Naive B cell (primary cell): ENCODE measurements around the gene RAB42. TPM values are rescaled to one million over a fixed set of nuclear protein-coding genes. Genes with fewer than 3 reads are reported as not detected.
"Not testable (repeated sequence)": the region's sequence is repeated elsewhere in the genome, so short reads cannot be mapped to it uniquely, and the experiment has no call there.

Experiments used
- ATAC-seq, 2 donors: fragments of 150-1000 bp; cut with Tn5 transposase; 2 replicates each; pipeline ENCODE4 v1.10.0; 2021; ENCODE audit warnings: low read depth in 2 of 2, mild to moderate bottlenecking in 2 of 2, moderate library complexity in 2 of 2
- DNase-seq: peaks from one replicate; pipeline ENCODE4 v3.0.0; 2022
- H3K27ac Mint-ChIP-seq, 6 donors: one replicate each; pipeline ENCODE4 v1.8.0; 2020 to 2022; ENCODE audit warnings: mild to moderate bottlenecking in 6 of 6, mixed read lengths in 6 of 6, moderate library complexity in 5 of 6, inconsistent platforms in 2 of 6
- H3K27me3 Mint-ChIP-seq, 3 donors: one replicate each; pipeline ENCODE4 v1.8.0; 2021 to 2022; ENCODE audit warnings: mixed read lengths in 3 of 3, mild to moderate bottlenecking in 1 of 3
- H3K36me3 Mint-ChIP-seq, 2 donors: one replicate each; pipeline ENCODE4 v1.8.0; 2020 to 2022; ENCODE audit warnings: mixed read lengths in 2 of 2, inconsistent platforms in 1 of 2, mild to moderate bottlenecking in 1 of 2
- H3K4me1 Mint-ChIP-seq, 3 donors: one replicate each; pipeline ENCODE4 v1.8.0; 2020 to 2022; ENCODE audit warnings: mixed read lengths in 3 of 3, inconsistent platforms in 1 of 3, mild to moderate bottlenecking in 1 of 3, moderate library complexity in 1 of 3
- H3K4me3 Mint-ChIP-seq, 8 donors: one replicate each; pipeline ENCODE4 v1.8.0; 2020 to 2022; ENCODE audit warnings: mild to moderate bottlenecking in 8 of 8, mixed read lengths in 8 of 8, moderate library complexity in 8 of 8, inconsistent platforms in 2 of 8
- H3K9me3 Mint-ChIP-seq, 7 donors: one replicate each; pipeline ENCODE4 v1.8.0; 2020 to 2022; ENCODE audit warnings: mixed read lengths in 7 of 7, mild to moderate bottlenecking in 5 of 7, inconsistent platforms in 2 of 7, moderate library complexity in 1 of 7
- polyA plus RNA-seq, 6 donors: library from polyadenylated mRNA; unstranded; fragments of 300-500 nt; fragmentation: Illumina TruSeq; gene quantifications; one replicate each; pipeline ENCODE4 v1.2.3, GENCODE V29; 2021; ENCODE audit warnings: low read depth in 6 of 6

Gene RAB42
- polyA plus RNA-seq, 6 donors from 2014 or later = 0.53 TPM; not detected in 5

DNA sequence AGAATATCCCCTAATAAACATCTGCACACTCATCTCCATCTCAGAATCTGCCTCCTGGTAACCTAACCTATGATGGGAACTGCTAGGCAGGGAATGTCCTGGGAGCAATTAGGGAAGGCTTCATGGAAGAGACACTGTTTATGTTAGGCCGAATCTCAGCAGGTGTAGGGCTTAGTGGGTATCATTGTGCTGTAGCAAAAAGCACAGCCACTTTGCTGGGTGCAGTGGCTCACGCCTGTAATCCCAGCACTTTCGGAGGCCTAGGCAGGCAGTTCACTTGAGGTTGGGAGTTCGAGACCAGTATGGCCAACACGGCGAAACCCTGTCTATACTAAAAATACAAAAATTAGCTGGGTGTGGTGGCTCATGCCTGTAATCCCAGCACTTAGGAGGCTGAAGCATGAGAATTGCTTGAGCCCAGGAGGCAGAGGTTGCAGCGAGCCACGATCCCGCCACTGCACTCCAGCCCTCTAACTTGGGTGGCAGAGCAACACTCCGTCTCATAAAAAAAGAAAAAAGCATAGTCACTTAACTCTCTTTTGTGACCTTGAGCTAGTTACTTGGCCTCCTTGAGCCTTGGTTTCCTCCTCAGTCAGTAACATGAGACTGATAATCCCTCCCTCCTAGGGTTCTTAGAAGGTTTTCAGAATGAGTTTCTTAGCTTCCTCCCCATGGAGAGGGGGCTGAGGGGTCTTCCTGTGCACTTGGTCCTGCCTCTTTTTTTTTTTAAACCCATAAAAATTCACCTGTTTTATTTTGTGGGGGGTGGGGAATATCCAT lies 3.5 kb downstream of the RAB42 start:
- H3K4me3 Mint-ChIP-seq = peak overlapping the region in 1 of 8 donors; percentile 15
- H3K9me3 Mint-ChIP-seq = no peaks in the 10 kb centered on the region

GRCh38 chr1:28596276-28596675 lies 4.2 kb downstream of the RAB42 start:
- Mint-ChIP-seq H3K27me3 (peaks cover 0 to 12% (median 8%) of the 10 kb centered on the region in 3 donors), H3K4me1 (peaks cover 6 to 13% (median 9%) of the 10 kb centered on the region in 3 donors)
- not testable (repeated sequence) for H3K36me3 Mint-ChIP-seq, H3K4me3 Mint-ChIP-seq, H3K27ac Mint-ChIP-seq, ATAC-seq, H3K9me3 Mint-ChIP-seq, DNase-seq

More for the DNA sequence above, 3.5 kb downstream of the RAB42 start:
- peaks cover 6 to 13% (median 9%) of the 10 kb centered on the region in 3 donors for H3K4me1 Mint-ChIP-seq
- H3K36me3 Mint-ChIP-seq = no peaks in the 10 kb centered on the region
- H3K27ac Mint-ChIP-seq = peak overlapping the region in 2 of 6 donors; percentile 28 to 59
- ATAC-seq (no peak), DNase-seq (no peak)
- peaks cover 0 to 12% (median 8%) of the 10 kb centered on the region in 3 donors for H3K27me3 Mint-ChIP-seq

- H3K27ac Mint-ChIP-seq = no peak overlapping the region
- no peak for DNase-seq
- ATAC-seq = no peak
- no peaks in the 10 kb centered on the region for H3K27me3 Mint-ChIP-seq
- no peaks in the 10 kb centered on the region for H3K4me1 Mint-ChIP-seq
- no peaks in the 10 kb centered on the region for H3K9me3 Mint-ChIP-seq
- H3K4me3 Mint-ChIP-seq = no peak overlapping the region
- H3K36me3 Mint-ChIP-seq = no peaks in the 10 kb centered on the region
Measured at GRCh38 chr1:28601696-28602095, 9.6 kb downstream of the RAB42 start.

- ATAC-seq = no peak
- peak overlapping the region in 2 of 6 donors; percentile 44 to 47 for H3K27ac Mint-ChIP-seq
- H3K36me3 Mint-ChIP-seq = no peaks in the 10 kb centered on the region
- H3K4me3 Mint-ChIP-seq = no peak overlapping the region
- DNase-seq = no peak
- H3K9me3 Mint-ChIP-seq = no peaks in the 10 kb centered on the region
- H3K27me3 Mint-ChIP-seq = no peaks in the 10 kb centered on the region
- no peaks in the 10 kb centered on the region for H3K4me1 Mint-ChIP-seq
Measured at GRCh38 chr1:28602536-28603439, 10.7 kb downstream of the RAB42 start.

- DNase-seq (no peak), ATAC-seq (no peak)
- Mint-ChIP-seq H3K4me3 (no peak overlapping the region), H3K4me1 (no peaks in the 10 kb centered on the region), H3K27ac (no peak overlapping the region), H3K27me3 (no peaks in the 10 kb centered on the region), H3K9me3 (no peaks in the 10 kb centered on the region), H3K36me3 (no peaks in the 10 kb centered on the region)
Measured at GRCh38 chr1:28604411-28604810, 12.3 kb downstream of the RAB42 start.

- Mint-ChIP-seq H3K36me3 (no peaks in the 10 kb centered on the region), H3K4me1 (no peaks in the 10 kb centered on the region)
Measured at GRCh38 chr1:28604962-28605361, 12.9 kb downstream of the RAB42 start.

GRCh38 chr1:28606771-28607170 lies 14.7 kb downstream of the RAB42 start:
- H3K36me3 Mint-ChIP-seq = peaks cover 6 to 9% of the 10 kb centered on the region in 2 donors

More at GRCh38 chr1:28604962-28605361, 12.9 kb downstream of the RAB42 start:
- H3K27ac Mint-ChIP-seq = no peak overlapping the region
- no peak overlapping the region for H3K4me3 Mint-ChIP-seq
- no peaks in the 10 kb centered on the region for H3K27me3 Mint-ChIP-seq
- DNase-seq = no peak
- ATAC-seq = no peak
- H3K9me3 Mint-ChIP-seq = no peaks in the 10 kb centered on the region

GRCh38 chr1:28613175-28613574 lies 21.1 kb downstream of the RAB42 start:
- Mint-ChIP-seq H3K27ac (peak overlapping the region in 1 of 6 donors; percentile 39), H3K4me1 (peaks cover 0 to 4% (median 0%) of the 10 kb centered on the region in 3 donors), H3K4me3 (no peak overlapping the region), H3K27me3 (no peaks in the 10 kb centered on the region), H3K36me3 (peaks cover 17 to 23% of the 10 kb centered on the region in 2 donors), H3K9me3 (no peaks in the 10 kb centered on the region)
- ATAC-seq (no peak), DNase-seq (no peak)

More at GRCh38 chr1:28606771-28607170, 14.7 kb downstream of the RAB42 start:
- Mint-ChIP-seq H3K4me1 (no peaks in the 10 kb centered on the region), H3K27me3 (no peaks in the 10 kb centered on the region), H3K4me3 (peak overlapping the region in 1 of 8 donors; percentile 21), H3K27ac (no peak overlapping the region), H3K9me3 (no peaks in the 10 kb centered on the region)
- no peak for ATAC-seq
- DNase-seq = no peak

DNA sequence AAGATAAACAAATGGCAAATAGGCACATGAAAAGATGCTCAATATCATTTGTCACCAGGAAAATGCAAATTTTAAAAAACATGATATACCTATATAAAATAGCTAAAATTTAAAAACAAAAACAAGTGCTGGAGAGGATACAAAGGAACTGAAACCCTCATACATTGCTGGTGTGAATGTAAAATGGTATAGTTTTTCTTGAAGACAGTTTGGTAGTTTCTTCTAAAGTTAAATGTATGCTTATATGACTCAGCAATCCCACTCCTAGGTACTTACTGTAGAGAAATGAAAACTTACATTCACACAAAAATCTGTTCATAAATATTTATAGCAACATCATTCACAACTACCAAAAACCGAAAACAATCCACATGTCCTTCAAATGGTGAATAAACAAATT lies 39.6 kb downstream of the RAB42 start:
- no peaks in the 10 kb centered on the region for H3K9me3 Mint-ChIP-seq
- H3K36me3 Mint-ChIP-seq = no peaks in the 10 kb centered on the region
- no peak for ATAC-seq
- no peak for DNase-seq
- no peak overlapping the region for H3K4me3 Mint-ChIP-seq
- H3K27me3 Mint-ChIP-seq = no peaks in the 10 kb centered on the region
- peak overlapping the region in 3 of 6 donors; percentile 37 to 54 (median 50) for H3K27ac Mint-ChIP-seq
- H3K4me1 Mint-ChIP-seq = peaks cover 3 to 22% (median 10%) of the 10 kb centered on the region in 3 donors

GRCh38 chr1:28632560-28632959 lies 40.5 kb downstream of the RAB42 start:
- no peak overlapping the region for H3K4me3 Mint-ChIP-seq
- no peak for DNase-seq
- no peaks in the 10 kb centered on the region for H3K27me3 Mint-ChIP-seq
- H3K9me3 Mint-ChIP-seq = no peaks in the 10 kb centered on the region
- H3K36me3 Mint-ChIP-seq = no peaks in the 10 kb centered on the region
- peak overlapping the region in 1 of 6 donors; percentile 37 for H3K27ac Mint-ChIP-seq
- peaks cover 3 to 22% (median 10%) of the 10 kb centered on the region in 3 donors for H3K4me1 Mint-ChIP-seq
- no peak for ATAC-seq

DNA sequence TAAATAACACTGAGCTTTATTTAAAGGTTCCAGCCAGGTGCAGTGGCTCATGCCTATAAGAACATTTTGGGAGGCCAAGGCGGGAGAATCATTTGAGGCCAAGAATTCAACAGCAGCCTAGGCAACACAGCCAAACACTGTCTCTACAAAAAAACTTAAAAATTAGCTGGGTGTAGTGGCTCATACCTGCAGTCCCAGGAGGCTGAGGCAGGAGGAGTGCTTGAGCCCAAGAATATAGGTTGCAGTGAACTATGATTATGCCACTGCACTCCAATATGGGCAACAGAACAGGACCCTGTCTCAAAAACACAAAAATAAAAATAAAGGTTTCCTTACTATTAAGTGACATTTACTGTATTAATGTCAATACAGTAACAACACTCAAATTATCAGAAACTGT lies 48.7 kb downstream of the RAB42 start:
- H3K9me3 Mint-ChIP-seq = no peaks in the 10 kb centered on the region
- no peaks in the 10 kb centered on the region for H3K36me3 Mint-ChIP-seq
- H3K27me3 Mint-ChIP-seq = no peaks in the 10 kb centered on the region
- ATAC-seq = no peak
- H3K4me3 Mint-ChIP-seq = peak overlapping the region; percentile 9 to 100 (median 83)
- H3K4me1 Mint-ChIP-seq = peaks cover 28 to 54% (median 33%) of the 10 kb centered on the region in 3 donors
- peak overlapping the region in 3 of 6 donors; percentile 33 to 68 (median 67) for H3K27ac Mint-ChIP-seq
- DNase-seq = no peak

GRCh38 chr1:28642056-28642846 lies 50.2 kb downstream of the RAB42 start:
- H3K36me3 Mint-ChIP-seq = no peaks in the 10 kb centered on the region
- H3K4me1 Mint-ChIP-seq = peaks cover 28 to 53% (median 37%) of the 10 kb centered on the region in 3 donors
- H3K4me3 Mint-ChIP-seq = peak overlapping the region; percentile 93 to 100 (median 98)
- H3K27ac Mint-ChIP-seq = peak overlapping the region; percentile 97 to 100 (median 99)
- ATAC-seq (no peak), DNase-seq (no peak)
- no peaks in the 10 kb centered on the region for H3K9me3 Mint-ChIP-seq
- no peaks in the 10 kb centered on the region for H3K27me3 Mint-ChIP-seq
